ENCODE measurements around the gene CD247.

DNA sequence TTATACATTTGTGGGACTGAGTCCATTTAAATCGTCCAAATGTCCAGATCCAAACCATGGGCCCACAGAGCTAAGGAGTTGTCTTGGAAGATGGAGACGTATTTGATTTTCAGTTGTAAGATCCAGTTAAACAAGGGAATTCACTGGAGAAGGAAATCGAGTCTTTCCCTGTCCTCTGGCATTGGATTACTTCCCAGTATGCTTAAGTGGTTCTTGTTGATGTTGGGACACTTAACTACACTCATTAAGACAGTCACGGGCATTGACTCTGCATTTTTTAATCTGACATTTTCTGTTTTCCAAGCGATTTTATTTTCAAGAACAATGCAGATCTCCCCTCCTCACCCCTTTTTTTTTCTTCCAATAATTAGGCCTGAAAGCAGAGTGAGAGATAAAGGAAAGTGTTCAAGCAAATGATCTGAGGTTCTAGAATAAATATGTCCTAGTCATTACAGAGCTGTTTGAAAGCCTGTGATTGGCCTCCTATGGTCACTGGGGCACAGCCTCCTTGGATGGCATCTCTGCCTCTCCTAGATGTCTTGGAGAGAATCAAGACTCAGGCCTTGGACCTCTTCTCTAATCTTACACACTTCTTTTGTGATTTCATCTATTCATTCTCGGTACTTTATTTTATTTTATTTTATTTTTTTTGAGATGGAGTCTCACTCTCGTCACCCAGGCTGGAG, 48.9 kb downstream of the CD247 start:
- TF ChIP-seq EZH2 (IDR thresholded peaks at IDR 0.05; ENCODE audit: insufficient read depth, poor library complexity, severe bottlenecking) (no peak), EZH2phosphoT487 (IDR thresholded peaks at IDR 0.05; ENCODE audit: insufficient read depth, low read depth) (no peak)

Data from GM23248 (cell line).